Kidney epithelial cell (primary cell): ENCODE data around the gene OTUD7B. TPM values are rescaled to one million over a fixed set of nuclear protein-coding genes. Genes with fewer than 3 reads are reported as not detected.
"Not testable (repeated sequence)": the region's sequence is repeated elsewhere in the genome, so short reads cannot be mapped to it uniquely, and the experiment has no call there.

Experiments used
- DNase-seq: peaks from one replicate; pipeline ENCODE4 v3.0.0-alpha.2; 2010; ENCODE audit warnings: low read depth
- H3K27me3 ChIP-seq: 2 replicates; pipeline ENCODE4 v1.6.0; 2011; ENCODE audit warnings: low read length; ENCODE audit not compliant: control insufficient read depth, insufficient read depth
- H3K36me3 ChIP-seq: 2 replicates; pipeline ENCODE4 v1.5.1; 2011; ENCODE audit warnings: low read length; ENCODE audit not compliant: control insufficient read depth, insufficient read depth
- H3K4me3 ChIP-seq: 2 replicates; pipeline ENCODE4 v1.5.1; 2011; ENCODE audit warnings: low read depth, mild to moderate bottlenecking, control low read depth, low read length
- total RNA-seq: library from RNA; depleted of rRNA; stranded (reverse); fragments of >200 nt; gene quantifications from 2 replicates; pipeline ENCODE4 v1.2.3, GENCODE V29; 2015
- TF ChIP-seq, protein P1 (sequence below): IDR thresholded peaks from 2 replicates; pipeline ENCODE4 v1.5.1; 2011; ENCODE audit warnings: mild to moderate bottlenecking, moderate library complexity, low read length, control low read depth, inconsistent platforms; ENCODE audit not compliant: insufficient read depth, poor library complexity, severe bottlenecking

OTUD7B gene
- total RNA-seq = 10.1 and 14.7 TPM in 2 replicates

DNA sequence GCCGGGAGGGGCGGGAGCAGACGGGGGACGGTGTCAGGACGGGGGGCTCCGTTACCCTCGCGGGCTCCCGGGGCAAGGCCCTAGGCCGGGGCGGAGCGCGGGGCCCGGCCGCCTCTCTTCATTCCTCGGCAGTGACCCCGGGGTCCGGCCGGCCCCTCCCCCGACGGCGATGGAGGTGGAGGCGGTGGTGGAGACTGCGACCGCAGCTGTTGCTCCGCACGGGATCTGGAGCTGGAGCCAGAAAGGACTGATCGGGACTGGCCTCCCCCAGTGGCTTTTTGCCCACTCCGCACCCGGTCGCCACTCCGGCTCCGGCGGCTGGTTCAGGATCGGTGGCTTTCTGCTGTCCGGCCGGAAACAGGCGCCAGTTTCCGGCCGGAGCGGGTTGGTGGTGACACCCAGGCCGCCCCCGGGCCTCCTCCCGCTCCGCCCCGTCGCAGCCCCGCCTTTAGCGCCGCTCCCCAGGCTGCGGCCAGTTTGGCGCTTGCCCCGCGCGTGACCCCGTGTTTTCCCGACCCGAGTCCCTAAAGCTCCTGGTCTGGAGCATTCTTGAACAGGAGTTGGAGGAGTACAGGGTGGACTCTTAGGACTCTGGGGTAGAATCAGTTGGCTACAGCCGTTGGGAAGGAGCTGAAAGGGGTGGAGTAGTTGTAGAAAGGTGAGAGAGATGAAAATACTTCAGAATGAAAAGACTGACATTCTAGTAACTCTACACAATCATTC, at the start of gene OTUD7B:
TSS of gene OTUD7B (minus strand) at position 334 of the 723 bp plus-strand sequence. CDS start 33,216 bp downstream, outside the sequence.
- no peak for DNase-seq
- H3K4me3 ChIP-seq = peak within 1 kb of the TSS; percentile 82
- TF ChIP-seq, protein P1, sequence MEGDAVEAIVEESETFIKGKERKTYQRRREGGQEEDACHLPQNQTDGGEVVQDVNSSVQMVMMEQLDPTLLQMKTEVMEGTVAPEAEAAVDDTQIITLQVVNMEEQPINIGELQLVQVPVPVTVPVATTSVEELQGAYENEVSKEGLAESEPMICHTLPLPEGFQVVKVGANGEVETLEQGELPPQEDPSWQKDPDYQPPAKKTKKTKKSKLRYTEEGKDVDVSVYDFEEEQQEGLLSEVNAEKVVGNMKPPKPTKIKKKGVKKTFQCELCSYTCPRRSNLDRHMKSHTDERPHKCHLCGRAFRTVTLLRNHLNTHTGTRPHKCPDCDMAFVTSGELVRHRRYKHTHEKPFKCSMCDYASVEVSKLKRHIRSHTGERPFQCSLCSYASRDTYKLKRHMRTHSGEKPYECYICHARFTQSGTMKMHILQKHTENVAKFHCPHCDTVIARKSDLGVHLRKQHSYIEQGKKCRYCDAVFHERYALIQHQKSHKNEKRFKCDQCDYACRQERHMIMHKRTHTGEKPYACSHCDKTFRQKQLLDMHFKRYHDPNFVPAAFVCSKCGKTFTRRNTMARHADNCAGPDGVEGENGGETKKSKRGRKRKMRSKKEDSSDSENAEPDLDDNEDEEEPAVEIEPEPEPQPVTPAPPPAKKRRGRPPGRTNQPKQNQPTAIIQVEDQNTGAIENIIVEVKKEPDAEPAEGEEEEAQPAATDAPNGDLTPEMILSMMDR = no peak

DNA sequence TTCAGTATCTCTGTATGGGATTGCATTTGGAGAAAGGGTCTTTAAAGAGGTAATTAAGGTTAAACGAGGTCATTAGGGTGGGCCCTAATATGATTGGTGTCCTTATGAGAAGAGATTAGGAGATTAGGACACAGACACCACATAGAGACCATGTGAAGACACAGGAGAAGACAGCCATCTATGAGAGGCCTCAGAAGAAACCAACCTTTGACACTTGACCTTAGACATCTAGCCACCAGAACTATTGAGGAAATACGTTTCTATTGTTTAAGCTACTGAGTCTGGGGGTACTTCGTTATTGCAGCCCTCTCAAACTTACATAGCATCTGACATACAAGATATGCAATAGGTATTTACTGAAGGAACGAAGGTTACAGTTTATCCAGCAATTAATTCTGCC, 49.7 kb upstream of the OTUD7B start:
- no peaks in the 10 kb centered on the region for H3K36me3 ChIP-seq
- TF ChIP-seq, protein P1 = no peak
- no peak overlapping the region for H3K4me3 ChIP-seq
- no peaks in the 10 kb centered on the region for H3K27me3 ChIP-seq
- no peak for DNase-seq

More for the DNA sequence above, at the start of gene OTUD7B:
- Histone ChIP-seq H3K27me3 (no peaks in the 10 kb centered on the region), H3K36me3 (no peaks in the 10 kb centered on the region)

DNA sequence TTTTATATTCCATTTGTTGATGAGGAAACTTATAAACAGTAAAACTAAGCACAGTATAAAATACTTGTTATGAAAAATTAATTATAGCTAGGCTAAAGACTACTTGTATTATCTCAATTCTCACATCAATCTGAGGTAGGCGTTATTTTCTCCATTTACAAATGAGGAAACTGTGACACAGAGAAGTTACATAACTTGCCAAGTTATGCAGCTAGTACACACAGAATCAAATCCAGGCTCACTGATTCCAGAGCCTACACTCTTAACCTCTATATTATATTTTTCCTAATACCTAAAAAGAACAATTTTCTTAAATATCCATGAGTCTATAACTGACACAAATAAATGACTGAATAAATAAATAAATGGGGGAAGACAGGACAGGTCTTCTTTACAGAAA, 45.9 kb upstream of the OTUD7B start:
- TF ChIP-seq, protein P1 = no peak
- no peaks in the 10 kb centered on the region for H3K27me3 ChIP-seq
- no peak for DNase-seq
- H3K36me3 ChIP-seq = no peaks in the 10 kb centered on the region
- no peak overlapping the region for H3K4me3 ChIP-seq

DNA sequence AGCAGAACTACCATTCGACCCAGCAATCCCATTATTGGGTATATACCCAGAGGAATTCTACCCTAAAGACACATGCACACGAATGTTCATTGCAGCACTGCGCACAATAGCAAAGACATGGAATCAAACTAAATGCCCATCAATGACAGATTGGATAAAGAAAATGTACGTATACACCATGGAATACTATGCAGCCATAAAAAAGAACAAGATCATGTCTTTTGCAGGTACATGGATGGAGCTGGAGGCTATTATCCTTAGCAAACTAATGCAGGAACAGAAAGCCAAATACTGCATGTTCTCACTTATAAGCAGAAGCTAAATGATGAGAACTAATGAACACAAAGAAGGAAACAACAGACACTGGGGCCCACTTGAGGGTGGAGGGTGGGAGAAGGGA, 45.0 kb upstream of the OTUD7B start:
- not testable (repeated sequence) for H3K4me3 ChIP-seq, DNase-seq, H3K36me3 ChIP-seq, H3K27me3 ChIP-seq

DNA sequence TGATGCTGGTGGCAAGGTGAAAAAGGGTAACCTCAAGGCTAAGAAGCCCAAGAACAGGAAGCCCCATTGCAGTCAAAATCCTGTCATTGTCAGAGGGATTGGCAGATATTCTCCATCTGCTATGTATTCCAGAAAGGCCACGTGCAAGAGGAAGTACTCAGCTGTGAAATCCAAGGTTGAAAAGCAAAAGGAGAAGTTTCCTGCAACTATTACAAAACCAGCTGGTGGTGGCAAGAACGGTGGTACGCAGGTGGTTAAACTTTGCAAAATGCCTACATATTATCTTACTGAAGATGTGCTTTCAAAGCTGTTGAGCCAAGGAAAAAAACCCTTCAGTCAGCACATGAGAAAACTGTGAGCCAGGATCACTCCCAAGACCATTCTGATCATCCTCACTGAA, 43.4 kb upstream of the OTUD7B start:
- Histone ChIP-seq H3K27me3 (no peaks in the 10 kb centered on the region), H3K36me3 (no peaks in the 10 kb centered on the region), H3K4me3 (no peak overlapping the region)
- no peak for DNase-seq
- TF ChIP-seq, protein P1 = no peak

DNA sequence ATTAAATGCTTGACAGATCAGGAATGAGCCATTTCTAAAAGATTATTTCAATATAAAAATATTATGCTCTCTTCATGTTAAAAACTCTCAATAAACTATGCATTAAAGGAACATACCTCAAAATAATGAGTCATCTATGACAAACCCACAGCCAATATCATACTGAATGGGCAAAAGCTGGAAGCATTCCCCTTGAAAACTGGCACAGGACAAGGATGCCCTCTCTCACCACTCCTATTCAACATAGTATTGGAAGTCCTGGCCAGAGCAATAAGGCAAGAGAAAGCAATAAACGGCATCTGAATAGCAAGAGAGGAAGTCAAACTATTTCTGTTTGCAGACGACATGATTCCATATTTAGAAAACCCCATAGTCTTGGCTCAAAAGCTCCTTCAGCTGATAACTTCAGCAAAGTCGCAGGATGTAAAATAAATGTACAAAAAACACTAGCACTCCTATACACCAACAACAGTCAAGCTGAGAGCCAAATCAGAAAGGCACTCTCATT, 41.4 kb upstream of the OTUD7B start:
- H3K36me3 ChIP-seq, H3K27me3 ChIP-seq, DNase-seq, H3K4me3 ChIP-seq: not testable (repeated sequence)

DNA sequence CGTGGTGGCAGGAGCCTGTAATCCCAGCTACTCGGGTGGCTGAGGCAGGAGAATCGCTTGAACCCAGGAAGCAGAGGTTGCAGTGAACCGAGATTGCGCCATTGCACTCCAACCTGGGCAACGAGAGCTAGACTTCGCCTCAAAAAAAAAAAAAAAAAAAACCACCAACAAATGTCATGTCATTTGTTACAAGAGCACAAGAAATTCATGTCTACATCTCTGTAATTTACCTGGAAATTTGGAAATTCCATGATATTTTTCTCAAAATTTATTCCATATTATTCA, 40.5 kb upstream of the OTUD7B start:
- no peak for DNase-seq
- Histone ChIP-seq H3K27me3 (no peaks in the 10 kb centered on the region), H3K4me3 (no peak overlapping the region), H3K36me3 (no peaks in the 10 kb centered on the region)
- TF ChIP-seq, protein P1 = no peak
